ENCODE measurements around the gene MGME1.
"Not testable (repeated sequence)": the region's sequence is repeated elsewhere in the genome, so short reads cannot be mapped to it uniquely, and the experiment has no call there.

MGME1 gene

DNA sequence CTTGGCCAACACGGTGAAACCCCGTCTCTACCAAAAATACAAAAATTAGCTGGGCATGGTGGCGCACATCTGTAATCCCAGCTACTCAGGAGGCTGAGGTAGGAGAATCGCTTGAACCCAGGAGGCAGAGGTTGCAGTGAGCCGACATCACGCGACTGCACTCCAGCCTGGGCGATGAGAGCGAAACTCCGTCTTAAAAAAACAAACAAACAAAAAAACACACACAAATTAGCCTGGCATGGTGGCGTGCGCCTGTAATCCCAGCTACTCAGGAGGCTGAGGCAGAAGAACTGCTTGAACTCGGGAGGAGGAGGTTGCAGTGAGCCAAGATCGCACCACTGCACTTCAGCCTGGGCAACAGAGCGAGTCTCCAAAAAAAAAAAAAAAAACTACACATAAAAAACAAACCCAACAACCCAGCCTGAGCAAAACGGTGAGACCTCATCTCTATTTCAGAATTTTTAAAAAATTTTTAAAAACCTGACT lies 8.4 kb upstream of the MGME1 start:
- not testable (repeated sequence) for DNase-seq (ENCODE audit: low spot score)

DNA sequence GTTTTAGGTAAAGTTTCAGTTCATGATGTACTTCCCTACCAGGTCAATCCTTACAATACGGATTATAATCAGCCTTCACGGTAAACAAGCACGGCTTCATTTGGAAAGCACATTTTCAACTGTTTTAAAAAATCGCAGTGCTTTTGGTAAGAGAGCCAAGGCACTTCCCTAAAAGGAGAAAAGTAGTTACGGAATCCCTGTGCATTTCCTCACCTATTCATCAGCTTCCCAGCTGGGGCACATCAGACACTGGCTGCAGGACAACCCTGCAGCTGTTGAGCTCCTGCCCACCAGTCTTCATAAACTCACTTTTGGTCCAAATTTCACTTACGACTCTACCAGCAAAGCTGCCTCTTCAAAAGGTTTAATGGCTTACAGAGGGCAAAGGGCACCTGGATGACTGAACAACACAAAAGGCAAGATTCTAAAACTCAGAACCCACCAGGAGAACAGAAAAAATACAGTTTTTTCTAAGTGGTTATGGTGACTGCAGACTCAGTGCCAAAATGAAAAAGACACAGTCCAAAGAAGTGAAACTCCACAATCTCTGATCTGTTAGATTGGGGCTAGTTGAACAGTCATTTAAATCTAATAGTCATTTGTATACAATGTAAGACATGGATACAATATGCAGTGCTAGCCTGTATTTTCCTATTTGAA lies 7.8 kb upstream of the MGME1 start:
- no peak for DNase-seq (ENCODE audit: low spot score)

DNA sequence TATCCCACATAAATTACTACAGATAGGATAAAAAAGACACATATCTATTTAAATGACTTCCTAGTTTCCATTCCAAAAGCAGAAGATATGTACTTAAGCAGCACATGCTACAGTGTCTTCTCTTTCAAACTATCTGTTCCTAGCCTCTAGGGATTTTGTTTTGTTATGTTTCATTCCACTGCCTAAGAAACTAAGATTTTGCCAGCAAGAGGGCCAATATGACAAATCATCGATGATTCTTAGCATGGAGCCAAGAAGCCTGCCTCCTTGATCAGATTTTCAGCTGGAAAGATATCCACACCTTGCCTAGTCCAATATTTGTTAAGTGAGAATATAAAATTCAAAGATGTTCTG lies 7.3 kb upstream of the MGME1 start:
- no peak for DNase-seq (ENCODE audit: low spot score)

DNA sequence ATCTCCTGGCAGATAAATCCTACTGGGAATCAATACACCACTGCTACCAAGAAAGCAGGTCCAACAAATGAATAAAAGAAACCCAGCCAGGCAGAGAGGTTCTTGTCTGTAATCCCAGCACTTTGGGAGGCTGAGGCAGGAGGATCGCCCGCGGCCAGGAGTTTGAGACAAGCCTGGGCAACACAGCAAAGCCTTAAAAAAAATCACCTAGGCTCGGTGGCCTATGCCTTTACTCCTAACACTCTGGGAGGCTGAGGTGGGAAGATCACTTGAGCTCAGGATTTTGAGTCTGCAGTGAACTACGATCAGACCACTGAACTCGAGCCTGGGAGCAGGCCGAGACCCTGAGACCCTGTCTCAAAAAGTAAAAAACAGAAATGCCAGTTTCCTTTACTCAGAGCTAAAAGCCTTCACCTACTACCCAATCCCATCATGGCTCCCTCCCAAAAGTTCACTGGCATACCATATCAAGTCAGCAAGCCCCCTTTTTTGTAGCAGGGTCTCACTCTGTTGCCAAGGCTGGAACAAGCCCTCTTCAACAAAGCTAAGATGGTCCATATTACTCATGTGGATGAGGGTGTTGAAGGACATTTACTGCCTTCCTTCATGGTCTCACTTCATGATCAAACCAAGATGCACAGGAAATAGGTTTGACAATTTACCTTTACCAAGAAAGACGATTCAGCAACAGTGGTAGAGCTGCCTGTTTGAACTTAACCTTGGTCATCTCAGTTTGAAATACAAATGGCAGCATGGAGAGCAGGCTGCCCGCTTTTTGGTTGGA lies 5.5 kb upstream of the MGME1 start:
- no peak for DNase-seq (ENCODE audit: low spot score)

DNA sequence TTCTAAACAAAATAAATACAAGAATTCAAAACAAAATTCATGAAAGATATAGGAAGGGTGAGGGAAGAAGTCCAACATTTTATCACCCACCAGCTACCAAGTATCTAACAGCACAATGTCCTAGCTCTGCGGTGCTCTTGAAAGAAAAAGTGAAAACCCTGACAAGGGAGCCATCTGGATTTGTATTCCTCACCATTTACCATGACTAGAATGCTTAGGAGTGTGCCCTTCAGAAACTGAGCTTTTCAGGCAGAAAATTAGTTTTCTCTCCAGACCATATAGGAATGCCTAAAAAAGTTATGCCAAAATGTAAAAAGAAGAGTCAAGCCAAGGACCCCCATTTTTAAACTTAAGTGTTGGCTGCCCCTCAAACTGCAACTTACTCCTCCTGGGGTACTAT lies 4.7 kb upstream of the MGME1 start:
- no peak for DNase-seq (ENCODE audit: low spot score)

DNA sequence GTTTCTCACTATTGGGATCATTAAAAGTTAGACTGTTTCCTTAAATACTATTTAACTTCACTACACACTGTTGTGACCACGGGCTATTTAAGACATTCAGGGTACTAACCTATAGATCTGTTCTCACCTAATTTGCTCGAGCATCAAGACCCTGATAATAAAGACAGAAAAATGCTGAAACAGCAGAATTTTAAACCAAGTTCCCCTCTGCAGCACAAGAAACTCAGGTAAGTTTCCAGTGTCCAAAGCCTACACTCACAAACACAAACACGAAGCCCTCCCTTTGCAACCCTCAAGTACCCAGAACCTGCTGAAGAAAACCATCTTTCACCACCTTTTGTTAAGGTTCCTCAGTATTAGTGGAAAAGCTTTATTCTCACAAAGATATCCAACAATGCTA lies 4.2 kb upstream of the MGME1 start:
- DNase-seq (ENCODE audit: low spot score): no peak

DNA sequence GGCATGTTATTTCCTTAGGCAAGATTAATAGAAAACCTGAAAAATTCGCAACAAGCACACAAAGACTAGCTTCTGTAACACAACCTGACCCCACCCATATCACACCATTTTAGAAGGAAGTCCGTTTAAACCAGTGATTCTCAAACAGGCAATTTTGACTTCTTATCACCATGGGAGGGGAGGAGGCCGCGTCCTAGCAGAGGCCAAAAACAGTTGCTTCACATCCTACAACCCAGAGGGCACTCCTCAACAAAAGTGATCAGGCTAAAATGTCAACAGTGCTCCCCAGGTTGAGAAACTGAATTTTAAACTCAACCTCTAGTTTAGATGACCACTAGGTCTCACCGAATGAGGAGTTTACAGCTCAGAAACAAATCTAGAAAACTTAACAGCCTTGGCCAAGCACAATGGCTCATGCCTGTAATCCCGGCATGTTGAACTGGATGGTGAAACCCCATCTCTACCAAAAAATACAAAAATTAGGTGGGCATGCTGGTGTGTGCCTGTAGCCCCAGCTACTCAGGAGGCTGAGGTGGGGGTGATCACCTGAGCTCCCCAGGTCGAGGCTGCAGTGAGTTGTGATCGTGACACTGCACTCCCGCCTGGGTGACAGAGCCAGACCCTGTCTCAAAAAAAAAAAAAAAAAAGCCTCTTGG lies 3.6 kb upstream of the MGME1 start:
- no peak for DNase-seq (ENCODE audit: low spot score)

DNA sequence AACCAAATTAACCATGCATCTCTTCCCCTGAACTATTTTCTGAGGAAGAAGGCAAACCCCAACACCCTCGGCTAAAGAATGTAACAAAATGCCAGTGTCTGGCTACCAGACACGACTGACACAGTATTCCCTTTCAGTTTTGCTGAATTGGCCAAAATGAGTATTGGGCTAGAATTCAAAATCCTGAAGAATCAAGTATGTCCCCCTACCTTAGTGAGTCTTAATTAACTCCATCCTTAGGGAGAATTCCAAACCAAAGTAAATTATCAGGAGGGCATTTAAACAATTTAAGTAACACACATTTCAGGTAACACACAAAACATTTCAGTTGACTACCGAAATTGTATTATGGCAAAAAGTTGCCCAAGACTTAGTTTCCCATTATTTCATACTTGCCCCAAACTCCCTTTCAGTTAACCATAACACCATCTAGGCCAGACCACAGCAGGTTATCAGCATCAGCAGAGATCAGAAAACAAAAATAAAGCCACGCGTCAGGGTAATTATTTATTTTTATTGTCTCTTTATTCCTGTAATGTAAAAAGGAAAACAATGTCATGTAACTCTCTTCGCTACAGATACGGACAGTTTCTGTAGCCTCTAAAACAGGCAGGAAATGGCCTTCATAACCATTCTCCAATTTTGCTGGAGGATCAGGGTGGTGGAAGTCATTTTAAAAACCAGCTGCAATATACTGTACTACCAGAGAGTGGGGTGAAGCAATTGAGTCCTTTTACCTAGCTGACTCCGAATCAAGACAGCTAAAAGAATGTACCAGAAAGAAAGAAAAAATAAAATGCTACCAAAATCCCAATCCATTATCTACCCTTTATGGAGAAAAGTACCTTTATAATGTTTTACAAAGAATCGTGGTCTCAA lies 2.1 kb upstream of the MGME1 start:
- DNase-seq (ENCODE audit: low spot score): no peak

DNA sequence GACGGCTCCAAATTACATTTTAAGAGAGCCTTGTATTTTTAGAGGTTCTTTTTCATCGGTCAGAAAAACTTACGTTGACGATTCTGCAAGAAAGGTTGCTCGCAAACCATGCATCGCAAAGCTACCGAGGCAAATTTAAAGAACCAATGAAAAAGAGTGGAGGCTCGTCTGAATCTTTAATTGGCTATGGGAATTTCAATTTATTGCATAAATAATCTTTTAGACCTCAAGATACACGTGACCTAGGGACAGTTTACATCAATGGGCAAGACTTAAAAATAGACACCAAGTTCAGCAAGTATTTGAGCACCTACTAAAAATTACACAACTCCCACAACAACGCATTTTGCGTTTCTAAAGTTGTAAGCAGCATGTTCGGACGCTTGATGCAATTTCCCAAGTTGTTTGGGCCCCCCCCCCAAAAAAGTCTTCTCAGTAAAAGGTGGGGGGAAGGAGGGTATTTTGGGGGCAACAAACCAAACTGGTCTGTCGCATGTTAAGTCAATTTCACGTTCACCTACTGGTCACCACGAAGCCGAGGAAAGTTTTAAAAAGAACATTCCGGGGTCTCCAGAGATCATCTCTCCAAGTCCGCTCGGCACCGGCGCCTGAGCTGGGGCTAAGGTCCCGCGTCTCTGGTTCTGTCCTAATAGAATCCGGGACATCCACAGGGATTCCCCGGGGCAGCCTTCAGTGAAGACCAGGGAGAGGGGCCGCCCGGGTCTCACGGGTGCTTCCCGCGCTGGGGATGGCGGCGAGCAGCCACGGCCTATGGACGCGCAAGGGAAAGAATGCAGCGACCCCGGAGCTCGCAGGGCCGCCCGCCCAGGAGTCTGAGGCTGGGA lies 1.1 kb upstream of the MGME1 start:
- no peak for DNase-seq (ENCODE audit: low spot score)

DNA sequence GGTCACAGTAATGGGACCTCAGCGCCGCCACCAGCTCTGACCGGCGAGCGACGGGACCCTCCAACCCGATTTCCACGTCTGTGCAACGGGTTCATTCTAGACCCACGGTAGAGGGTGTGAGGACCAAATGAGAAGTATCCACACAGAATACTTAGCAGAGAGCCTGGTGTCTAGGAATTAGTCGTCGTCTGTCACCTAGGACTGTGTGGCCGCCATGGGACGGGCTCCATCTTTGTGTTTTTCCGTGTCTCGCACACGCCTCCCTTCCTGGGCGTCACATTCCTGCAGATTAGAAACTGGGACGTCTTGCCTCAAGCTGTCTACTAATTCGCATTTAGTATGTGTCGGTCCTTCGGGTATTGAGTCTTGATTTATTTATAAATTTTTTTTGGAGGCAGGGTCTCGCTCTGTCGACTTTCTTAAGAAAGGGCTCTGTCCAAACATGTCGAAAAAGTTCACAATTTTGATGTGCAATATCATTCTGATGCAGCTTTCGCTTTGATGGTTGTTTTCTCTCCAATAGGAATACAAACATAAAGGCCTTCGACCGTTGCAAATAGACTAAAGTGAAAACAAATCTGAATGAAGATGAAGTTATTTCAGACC lies 563 bp downstream of the MGME1 start:
- DNase-seq (ENCODE audit: low spot score): peak; percentile 50

DNA sequence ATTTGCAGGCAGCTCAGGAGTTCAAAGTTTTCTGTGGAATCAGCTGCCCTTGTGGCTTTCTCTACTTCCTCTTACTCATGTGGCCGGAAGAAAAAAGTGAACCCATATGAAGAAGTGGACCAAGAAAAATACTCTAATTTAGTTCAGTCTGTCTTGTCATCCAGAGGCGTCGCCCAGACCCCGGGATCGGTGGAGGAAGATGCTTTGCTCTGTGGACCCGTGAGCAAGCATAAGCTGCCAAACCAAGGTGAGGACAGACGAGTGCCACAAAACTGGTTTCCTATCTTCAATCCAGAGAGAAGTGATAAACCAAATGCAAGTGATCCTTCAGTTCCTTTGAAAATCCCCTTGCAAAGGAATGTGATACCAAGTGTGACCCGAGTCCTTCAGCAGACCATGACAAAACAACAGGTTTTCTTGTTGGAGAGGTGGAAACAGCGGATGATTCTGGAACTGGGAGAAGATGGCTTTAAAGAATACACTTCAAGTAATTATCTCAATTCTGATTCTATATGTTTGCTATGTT lies 1.1 kb downstream of the MGME1 start:
- DNase-seq (ENCODE audit: low spot score): peak; percentile 56

DNA sequence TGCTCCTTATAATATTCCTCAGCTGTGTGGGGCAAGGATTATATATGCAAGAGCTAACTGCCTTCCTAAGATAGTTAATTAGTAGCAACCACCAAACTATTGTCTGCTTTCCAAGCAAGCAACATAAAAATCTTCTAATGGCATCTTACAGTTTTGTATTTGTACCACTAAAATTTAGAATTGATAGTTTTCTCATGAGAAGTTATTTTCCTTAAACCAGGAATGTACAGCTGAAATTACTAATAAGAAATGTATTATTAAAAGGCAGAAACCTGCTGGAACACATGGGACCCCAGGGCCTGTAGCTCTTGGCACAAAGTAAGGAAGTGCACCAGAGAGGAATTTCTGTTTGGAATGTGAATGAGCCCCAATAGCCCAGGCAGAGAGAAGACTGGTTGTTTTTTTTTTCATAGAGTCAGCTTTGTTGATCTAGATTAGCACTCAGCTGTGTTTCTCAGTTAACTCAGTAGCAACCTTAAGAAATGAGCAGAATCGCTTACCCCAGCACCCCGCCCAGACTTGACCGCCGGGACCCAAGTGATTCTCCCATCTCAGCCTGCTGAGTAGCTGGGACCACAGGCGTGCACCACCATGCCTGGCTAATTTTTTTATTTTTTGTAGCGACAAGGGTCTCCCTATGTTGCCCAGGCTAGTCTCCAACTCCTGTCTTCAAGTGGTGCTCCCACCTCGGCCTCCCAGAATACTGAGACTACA lies 2.6 kb downstream of the MGME1 start:
- DNase-seq (ENCODE audit: low spot score): no peak

DNA sequence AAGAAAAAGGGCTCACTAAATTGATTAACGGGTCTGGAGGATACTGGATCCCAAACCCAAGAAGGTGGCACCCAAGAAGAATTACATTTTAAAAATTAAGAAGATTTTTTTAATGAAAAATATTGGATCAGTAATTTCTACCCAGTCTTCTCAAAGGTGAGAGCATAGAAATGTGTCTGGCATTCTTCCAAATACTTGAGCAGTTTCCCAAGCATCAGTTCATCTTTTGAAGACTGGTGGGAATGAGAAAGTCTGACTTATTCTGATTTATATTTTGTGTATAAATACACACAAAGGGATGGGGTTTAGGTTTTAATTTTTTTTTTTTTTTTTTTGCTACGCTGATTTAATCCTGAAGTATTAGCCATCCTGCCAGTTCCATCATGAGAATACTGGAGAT lies 3.3 kb downstream of the MGME1 start:
- no peak for DNase-seq (ENCODE audit: low spot score)

DNA sequence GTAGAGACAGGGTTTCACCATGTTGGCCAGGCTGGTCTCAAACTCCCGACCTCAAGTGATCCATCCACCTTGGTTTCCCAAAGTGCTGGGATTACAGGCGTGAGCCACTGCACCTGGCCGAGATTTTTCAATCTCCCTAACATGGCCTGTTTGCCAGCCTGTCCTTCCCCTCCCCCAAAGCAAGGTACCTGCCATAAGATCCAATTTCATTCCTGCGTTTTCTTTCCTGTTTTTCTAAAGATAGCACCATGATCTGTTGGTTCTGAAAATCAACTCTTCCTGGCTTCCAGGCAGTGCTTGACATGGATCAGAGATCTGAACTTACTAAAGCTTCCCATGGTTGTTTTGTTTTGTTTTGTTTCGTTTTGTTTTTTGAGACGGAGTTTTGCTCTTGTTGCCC lies 7.5 kb downstream of the MGME1 start:
- DNase-seq (ENCODE audit: low spot score): no peak

DNA sequence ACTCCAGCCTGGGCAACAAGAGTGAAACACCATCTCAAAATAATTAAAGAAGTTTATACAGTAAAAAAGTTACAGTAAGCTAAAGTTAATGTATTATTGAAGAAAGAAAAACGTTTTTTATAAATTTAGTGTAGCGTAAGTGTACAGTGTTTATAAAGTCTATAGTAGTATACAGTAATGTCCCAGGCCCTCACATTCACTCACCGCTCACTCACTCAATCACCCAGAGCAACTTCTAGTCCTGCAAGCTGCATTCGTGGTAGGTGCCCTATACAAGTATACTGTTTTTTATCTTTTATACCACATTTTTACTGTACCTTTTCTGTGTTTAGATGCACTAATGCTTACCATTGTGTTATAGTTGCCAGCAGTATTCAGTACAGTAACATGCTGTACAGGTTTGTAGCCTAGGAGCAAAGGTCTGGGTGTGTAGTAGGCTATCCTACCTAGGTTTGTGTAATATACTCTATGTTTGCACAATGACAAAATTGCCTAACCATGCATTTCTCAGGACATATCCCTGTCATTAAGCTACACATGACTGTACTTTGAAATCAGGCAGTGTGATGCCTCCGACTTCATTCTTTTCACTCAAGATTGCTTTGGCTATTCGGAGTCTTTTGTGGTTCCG lies 16.7 kb downstream of the MGME1 start:
- DNase-seq (ENCODE audit: low spot score): no peak

DNA sequence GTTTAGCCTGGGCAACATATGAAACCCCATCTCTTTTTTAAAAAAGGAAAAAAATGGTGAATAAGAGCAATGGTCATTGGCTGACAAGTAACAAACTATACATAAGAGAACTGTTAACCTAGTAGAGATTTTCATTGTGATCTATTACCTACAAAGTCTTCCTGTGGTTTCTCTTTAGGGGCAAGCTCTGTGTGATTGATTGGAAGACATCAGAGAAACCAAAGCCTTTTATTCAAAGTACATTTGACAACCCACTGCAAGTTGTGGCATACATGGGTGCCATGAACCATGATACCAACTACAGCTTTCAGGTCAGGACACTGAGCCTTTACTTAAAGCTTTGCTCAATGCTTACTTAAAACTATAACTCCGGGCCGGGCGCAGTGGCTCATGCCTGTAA lies 19.2 kb downstream of the MGME1 start:
- no peak for DNase-seq (ENCODE audit: low spot score)

DNA sequence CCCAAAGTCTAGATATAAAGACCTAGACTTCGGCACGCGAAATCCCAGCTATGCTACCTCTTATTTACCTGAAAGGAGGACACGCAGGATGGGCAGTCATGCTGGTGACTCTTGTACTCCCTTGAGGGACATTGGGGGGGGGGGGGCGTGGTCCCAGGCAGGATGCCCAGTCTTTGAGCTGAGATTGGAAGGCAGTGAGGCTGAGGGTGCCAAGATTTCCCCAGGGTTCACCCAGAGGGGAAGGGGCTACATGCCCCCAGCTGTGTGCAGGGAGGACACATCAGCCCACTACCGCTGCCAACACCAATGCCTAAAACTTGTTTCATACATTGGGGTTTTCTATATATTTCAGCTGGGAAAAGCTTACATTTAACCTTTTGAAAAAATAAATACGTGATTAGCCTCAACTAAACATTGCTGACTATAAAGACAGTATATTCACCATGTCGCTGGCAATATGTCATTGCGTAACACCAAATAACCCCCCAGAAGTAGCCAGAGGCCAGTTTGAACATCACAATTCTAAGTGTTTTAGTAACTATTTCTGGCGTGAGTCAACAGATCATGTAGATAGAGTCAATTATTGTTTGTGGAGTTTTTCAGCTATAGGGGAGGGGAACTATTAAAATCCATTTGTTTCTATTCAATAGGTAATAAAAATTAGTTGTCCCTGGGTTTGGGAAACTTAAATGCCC lies 21.6 kb downstream of the MGME1 start:
- no peak for DNase-seq (ENCODE audit: low spot score)

DNA sequence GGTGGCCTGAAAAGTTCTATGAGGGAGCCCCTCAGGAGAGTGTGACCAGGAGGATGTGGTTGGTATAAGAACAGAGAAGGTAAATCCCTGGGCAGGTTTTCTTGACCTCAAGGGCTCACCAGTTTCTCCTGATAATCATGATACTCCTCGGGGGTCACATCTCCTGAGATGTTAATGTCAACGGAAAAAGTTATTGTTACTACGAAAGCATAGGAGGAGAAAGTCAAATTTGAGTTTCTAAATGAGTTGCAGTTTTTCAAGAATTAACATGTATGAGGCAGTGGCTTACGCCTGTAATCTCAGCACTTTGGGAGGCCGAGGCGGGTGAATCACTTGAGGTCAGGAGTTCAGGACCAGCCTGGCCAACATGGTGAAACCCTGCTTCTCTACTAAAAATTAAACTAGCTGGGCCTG lies 23.4 kb downstream of the MGME1 start:
- no peak for DNase-seq (ENCODE audit: low spot score)

Data from putamen (tissue), 1 donor.